Astrocyte (in vitro differentiated cells and primary cell): Measurements from ENCODE around the gene FOXP3. TPM values are rescaled to one million over a fixed set of nuclear protein-coding genes. Genes with fewer than 3 reads are reported as not detected.

Experiments used
- DNase-seq: peaks from one replicate; pipeline ENCODE4 v3.0.0-alpha.2; 2010; ENCODE audit warnings: low read depth
- FAIRE-seq: peaks from 2 replicates; lab custom pipeline; 2011; peaks lifted over from hg19 to GRCh38; lab: Jason Lieb, UNC
- H2AFZ ChIP-seq: 2 replicates; pipeline ENCODE4 v1.6.0; 2012; ENCODE audit warnings: low read depth, low read length, inconsistent platforms
- H3K27ac ChIP-seq: 2 replicates; pipeline ENCODE4 v1.5.1; 2011; ENCODE audit warnings: low read depth, low read length, inconsistent platforms
- H3K27me3 ChIP-seq: 2 replicates; pipeline ENCODE4 v1.6.0; 2011; ENCODE audit warnings: low read length, inconsistent platforms; ENCODE audit not compliant: insufficient read depth
- H3K36me3 ChIP-seq: 2 replicates; pipeline ENCODE4 v1.5.1; 2011; ENCODE audit warnings: low read length, inconsistent platforms; ENCODE audit not compliant: insufficient read depth
- H3K4me1 ChIP-seq: 2 replicates; pipeline ENCODE4 v1.5.1; 2011; ENCODE audit warnings: low read length, inconsistent platforms; ENCODE audit not compliant: insufficient read depth
- H3K4me2 ChIP-seq: 2 replicates; pipeline ENCODE4 v1.6.0; 2012; ENCODE audit warnings: low read length, inconsistent platforms
- H3K4me3 ChIP-seq: 2 replicates; pipeline ENCODE4 v1.5.1; 2011; ENCODE audit warnings: low read depth, mild to moderate bottlenecking, low read length, inconsistent platforms; ENCODE audit not compliant: insufficient read depth
- H3K79me2 ChIP-seq: 2 replicates; pipeline ENCODE4 v1.6.0; 2012; ENCODE audit warnings: mild to moderate bottlenecking, low read length, inconsistent platforms; ENCODE audit not compliant: insufficient read depth
- H3K9ac ChIP-seq: 2 replicates; pipeline ENCODE4 v1.6.0; 2012; ENCODE audit warnings: mild to moderate bottlenecking, low read length, inconsistent platforms
- H3K9me3 ChIP-seq: 2 replicates; pipeline ENCODE4 v1.5.1; 2012; ENCODE audit warnings: low read depth, mild to moderate bottlenecking, low read length, inconsistent platforms; ENCODE audit not compliant: insufficient read depth
- H4K20me1 ChIP-seq: 2 replicates; pipeline ENCODE4 v1.6.0; 2012; ENCODE audit warnings: low read length, inconsistent platforms; ENCODE audit not compliant: insufficient read depth
- H3K27ac Mint-ChIP-seq: one replicate; pipeline ENCODE4 v1.8.0; 2021; ENCODE audit warnings: mild to moderate bottlenecking, mixed read lengths; ENCODE audit not compliant: unreplicated experiment
- H3K27me3 Mint-ChIP-seq: one replicate; pipeline ENCODE4 v1.8.0; 2021; ENCODE audit warnings: low read depth, mixed read lengths; ENCODE audit not compliant: unreplicated experiment
- H3K36me3 Mint-ChIP-seq: one replicate; pipeline ENCODE4 v1.8.0; 2021; ENCODE audit warnings: low read depth, mixed read lengths; ENCODE audit not compliant: unreplicated experiment
- H3K4me1 Mint-ChIP-seq: one replicate; pipeline ENCODE4 v1.8.0; 2021; ENCODE audit warnings: low read depth, mixed read lengths; ENCODE audit not compliant: unreplicated experiment
- H3K4me3 Mint-ChIP-seq: one replicate; pipeline ENCODE4 v1.8.0; 2021; ENCODE audit warnings: mild to moderate bottlenecking, moderate library complexity, mixed read lengths; ENCODE audit not compliant: unreplicated experiment
- H3K9me3 Mint-ChIP-seq: one replicate; pipeline ENCODE4 v1.8.0; 2021; ENCODE audit warnings: mild to moderate bottlenecking, mixed read lengths; ENCODE audit not compliant: unreplicated experiment
- EZH2 ChIP-seq: IDR thresholded peaks from 2 replicates; pipeline ENCODE4 v1.6.1; 2012; ENCODE audit warnings: mild to moderate bottlenecking, low read length, inconsistent platforms; ENCODE audit not compliant: insufficient read depth
- total RNA-seq: library from RNA; stranded (reverse); gene quantifications from 2 replicates; pipeline ENCODE4 v1.2.1, GENCODE V29; 2021
- TF ChIP-seq, protein P1 (sequence below): IDR thresholded peaks from 2 replicates; pipeline ENCODE4 v1.5.1; 2011; ENCODE audit warnings: low read depth, mild to moderate bottlenecking, inconsistent platforms, low read length, moderate library complexity; ENCODE audit not compliant: insufficient read depth

The FOXP3 gene
- total RNA-seq, 1 donor from 2014 or later = 0.09 TPM

DNA sequence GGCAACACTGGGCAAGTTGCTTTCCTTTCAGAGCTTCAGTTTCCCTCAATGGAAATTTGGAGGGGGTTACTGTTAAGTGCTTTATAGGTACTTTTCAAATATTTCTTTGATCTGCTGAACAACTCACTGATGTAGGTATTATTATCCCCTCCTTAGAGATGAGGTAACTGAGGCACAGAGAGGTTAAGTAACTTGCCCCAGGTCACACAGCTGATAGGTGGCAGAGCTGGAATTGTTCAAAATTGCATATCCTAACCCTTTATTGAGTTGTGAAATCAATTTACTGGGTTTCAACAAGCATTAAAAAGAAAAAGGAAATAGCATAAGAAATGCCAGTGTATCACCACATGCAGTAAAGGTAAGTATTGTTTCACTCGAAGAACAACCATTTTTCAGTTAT, 11.7 kb upstream of the FOXP3 start:
- no peak for FAIRE-seq
- no peaks in the 10 kb centered on the region for H3K27me3 ChIP-seq

DNA sequence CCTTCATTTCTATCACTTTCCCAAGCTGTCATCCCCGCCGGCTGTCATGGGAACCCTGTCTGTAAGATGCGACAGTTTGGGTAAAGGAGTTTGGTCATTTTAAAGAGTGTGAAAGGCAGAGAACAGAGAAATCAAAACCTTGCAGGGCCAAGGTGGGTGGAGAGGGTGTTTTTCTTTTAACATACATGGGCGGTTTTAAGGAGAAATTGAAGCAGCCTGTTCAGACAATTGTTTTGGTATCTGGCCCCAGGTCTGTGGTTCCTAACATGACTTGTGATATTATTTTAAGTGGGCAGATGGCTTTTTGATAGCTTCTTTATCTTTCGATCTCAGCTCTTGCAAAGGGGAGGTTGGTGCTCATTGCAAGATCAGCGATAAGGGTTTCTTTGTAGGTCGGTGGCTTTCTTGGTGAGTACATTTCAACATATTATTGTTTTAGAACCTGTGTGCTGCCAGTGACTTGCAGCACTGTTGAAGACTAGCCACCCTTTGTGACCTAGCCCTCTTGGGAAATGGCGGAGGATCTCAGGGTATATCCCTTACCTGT, 8.7 kb upstream of the FOXP3 start:
- no peak for TF ChIP-seq EZH2
- TF ChIP-seq, protein P1, sequence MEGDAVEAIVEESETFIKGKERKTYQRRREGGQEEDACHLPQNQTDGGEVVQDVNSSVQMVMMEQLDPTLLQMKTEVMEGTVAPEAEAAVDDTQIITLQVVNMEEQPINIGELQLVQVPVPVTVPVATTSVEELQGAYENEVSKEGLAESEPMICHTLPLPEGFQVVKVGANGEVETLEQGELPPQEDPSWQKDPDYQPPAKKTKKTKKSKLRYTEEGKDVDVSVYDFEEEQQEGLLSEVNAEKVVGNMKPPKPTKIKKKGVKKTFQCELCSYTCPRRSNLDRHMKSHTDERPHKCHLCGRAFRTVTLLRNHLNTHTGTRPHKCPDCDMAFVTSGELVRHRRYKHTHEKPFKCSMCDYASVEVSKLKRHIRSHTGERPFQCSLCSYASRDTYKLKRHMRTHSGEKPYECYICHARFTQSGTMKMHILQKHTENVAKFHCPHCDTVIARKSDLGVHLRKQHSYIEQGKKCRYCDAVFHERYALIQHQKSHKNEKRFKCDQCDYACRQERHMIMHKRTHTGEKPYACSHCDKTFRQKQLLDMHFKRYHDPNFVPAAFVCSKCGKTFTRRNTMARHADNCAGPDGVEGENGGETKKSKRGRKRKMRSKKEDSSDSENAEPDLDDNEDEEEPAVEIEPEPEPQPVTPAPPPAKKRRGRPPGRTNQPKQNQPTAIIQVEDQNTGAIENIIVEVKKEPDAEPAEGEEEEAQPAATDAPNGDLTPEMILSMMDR = no peak
- Histone ChIP-seq H3K27me3 (no peaks in the 10 kb centered on the region), H3K79me2 (peaks cover 29% of the 10 kb centered on the region), H3K4me3 (no peak overlapping the region), H3K4me2 (peak overlapping the region; percentile 77), H3K4me1 (peaks cover 16% of the 10 kb centered on the region), H2AFZ (no peak overlapping the region), H3K9ac (no peak overlapping the region), H3K27ac (no peak overlapping the region), H4K20me1 (peaks cover 37% of the 10 kb centered on the region), H3K9me3 (no peaks in the 10 kb centered on the region), H3K36me3 (no peaks in the 10 kb centered on the region)
- DNase-seq (no peak), FAIRE-seq (no peak)
- H3K36me3 Mint-ChIP-seq = no peaks in the 10 kb centered on the region
- no peak overlapping the region for H3K4me3 Mint-ChIP-seq
- H3K27ac Mint-ChIP-seq = no peak overlapping the region
- H3K4me1 Mint-ChIP-seq = peaks cover 13% of the 10 kb centered on the region
- H3K9me3 Mint-ChIP-seq = no peaks in the 10 kb centered on the region
- H3K27me3 Mint-ChIP-seq = no peaks in the 10 kb centered on the region

More for the DNA sequence above, 11.7 kb upstream of the FOXP3 start:
- Histone ChIP-seq H2AFZ (no peak overlapping the region), H3K4me1 (peaks cover 9% of the 10 kb centered on the region), H3K4me3 (no peak overlapping the region), H3K79me2 (peaks cover 19% of the 10 kb centered on the region), H3K27ac (no peak overlapping the region), H3K9ac (no peak overlapping the region), H3K4me2 (no peak overlapping the region), H3K9me3 (no peaks in the 10 kb centered on the region), H4K20me1 (peaks cover 37% of the 10 kb centered on the region), H3K36me3 (no peaks in the 10 kb centered on the region)
- Mint-ChIP-seq H3K4me1 (peaks cover 11% of the 10 kb centered on the region), H3K4me3 (no peak overlapping the region), H3K27ac (no peak overlapping the region), H3K9me3 (no peaks in the 10 kb centered on the region), H3K27me3 (no peaks in the 10 kb centered on the region), H3K36me3 (no peaks in the 10 kb centered on the region)
- TF ChIP-seq, protein P1 = no peak
- TF ChIP-seq EZH2 = no peak
- DNase-seq = no peak

DNA sequence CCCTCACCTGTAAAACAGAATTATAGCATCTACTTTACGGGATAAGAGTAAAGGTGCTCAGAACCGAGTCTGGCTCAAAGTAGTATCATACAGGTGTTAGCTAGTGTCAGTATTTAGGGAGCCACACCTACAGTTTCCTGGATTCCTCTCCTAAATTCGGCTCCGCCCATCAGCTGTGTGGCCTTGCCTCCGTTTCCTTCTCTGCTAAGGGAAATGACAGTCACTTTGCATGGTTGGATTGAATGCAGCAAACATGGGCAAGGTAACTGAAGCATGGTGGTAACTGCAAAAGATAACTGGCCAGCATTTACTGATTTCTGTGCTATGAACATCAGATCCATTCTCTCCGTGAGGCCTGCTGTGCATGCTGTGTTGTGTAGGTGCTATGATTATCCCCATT, 7.9 kb upstream of the FOXP3 start:
- no peak overlapping the region for H3K27ac Mint-ChIP-seq
- Histone ChIP-seq H3K4me2 (peak overlapping the region; percentile 77), H4K20me1 (peaks cover 37% of the 10 kb centered on the region), H3K4me3 (no peak overlapping the region), H3K36me3 (no peaks in the 10 kb centered on the region), H2AFZ (no peak overlapping the region), H3K9ac (no peak overlapping the region), H3K4me1 (peaks cover 16% of the 10 kb centered on the region), H3K79me2 (peaks cover 29% of the 10 kb centered on the region), H3K9me3 (no peaks in the 10 kb centered on the region), H3K27me3 (no peaks in the 10 kb centered on the region), H3K27ac (no peak overlapping the region)
- DNase-seq (no peak), FAIRE-seq (no peak)
- H3K9me3 Mint-ChIP-seq = no peaks in the 10 kb centered on the region
- H3K36me3 Mint-ChIP-seq = no peaks in the 10 kb centered on the region
- H3K4me1 Mint-ChIP-seq = peaks cover 11% of the 10 kb centered on the region
- no peak for TF ChIP-seq EZH2
- no peak overlapping the region for H3K4me3 Mint-ChIP-seq
- H3K27me3 Mint-ChIP-seq = no peaks in the 10 kb centered on the region
